IMR-90 (cell line): ENCODE data around the gene LRIT1. TPM values are rescaled to one million over a fixed set of nuclear protein-coding genes. Genes with fewer than 3 reads are reported as not detected.

Experiments
- ATAC-seq: fragments of 200-7000 bp; cut with Tn5 transposase; 2 replicates; pipeline ENCODE4 v1.9.1; 2020; ENCODE audit warnings: low read depth, mild to moderate bottlenecking, moderate library complexity
- BruUV-seq: library from RNA; stranded (reverse); fragments of 400-500 nt; replicated peaks from 2 replicates; lab custom pipeline; 2021; lab: Mats Ljungman, UMichigan
- CTCF ChIA-PET: fragments of 300-600 bp; formaldehyde crosslinking; extraction: SDS; loops from one replicate; lab custom pipeline; 2021; ENCODE audit warnings: antibody characterized with exemption; lab: Yijun Ruan, JAX
- POLR2A ChIA-PET: fragments of 300-600 bp; sonication (Branson Sonifier 250); formaldehyde crosslinking; loops from one replicate; lab custom pipeline; 2022; ENCODE audit warnings: antibody characterized with exemption; ENCODE audit not compliant: unreplicated experiment; lab: Charles Lee
- DNase-seq: peaks from one replicate; pipeline ENCODE4 v3.0.0; 2013
- H2AFZ ChIP-seq: replicated peaks from 2 replicates; pipeline ENCODE3; 2013; ENCODE audit warnings: low read length, mild to moderate bottlenecking; ENCODE audit not compliant: poor library complexity
- H2AK5ac ChIP-seq: 2 replicates; pipeline ENCODE4 v1.6.1; 2013; ENCODE audit warnings: low read depth, low read length, inconsistent platforms
- H2AK9ac ChIP-seq: replicated peaks from 2 replicates; pipeline ENCODE3; 2013; ENCODE audit warnings: mild to moderate bottlenecking, low read depth, low read length, moderate library complexity; ENCODE audit not compliant: poor library complexity
- H2BK120ac ChIP-seq: 2 replicates; pipeline ENCODE4 v1.6.1; 2013; ENCODE audit warnings: low read depth, low read length, inconsistent platforms
- H2BK15ac ChIP-seq: 3 replicates; pipeline ENCODE4 v1.6.1; 2013; ENCODE audit warnings: low read depth, low read length, inconsistent platforms
- H2BK20ac ChIP-seq: 2 replicates; pipeline ENCODE4 v1.6.1; 2013; ENCODE audit warnings: low read depth, mild to moderate bottlenecking, inconsistent platforms, low read length, moderate library complexity
- H2BK5ac ChIP-seq: 2 replicates; pipeline ENCODE4 v1.6.1; 2013; ENCODE audit warnings: mild to moderate bottlenecking, low read depth, low read length, inconsistent platforms; ENCODE audit not compliant: poor library complexity, severe bottlenecking
- H3K14ac ChIP-seq: replicated peaks from 2 replicates; pipeline ENCODE4 v1.6.1; 2013; ENCODE audit warnings: low read depth, low read length, inconsistent platforms
- H3K18ac ChIP-seq: 2 replicates; pipeline ENCODE4 v1.6.1; 2013; ENCODE audit warnings: low read depth, low read length, control low read depth
- H3K23ac ChIP-seq: 2 replicates; pipeline ENCODE4 v1.6.1; 2013; ENCODE audit warnings: low read depth, low read length, inconsistent platforms
- H3K27ac ChIP-seq: 2 replicates; pipeline ENCODE4 v1.5.1; 2013; ENCODE audit warnings: mild to moderate bottlenecking, control low read depth, low read length; ENCODE audit not compliant: insufficient read depth
- H3K27me3 ChIP-seq: 2 replicates; pipeline ENCODE4 v1.6.1; 2013; ENCODE audit warnings: low read length; ENCODE audit not compliant: control insufficient read depth, insufficient read depth
- H3K36me3 ChIP-seq: 2 replicates; pipeline ENCODE4 v1.6.1; 2013; ENCODE audit warnings: low read length, mixed read lengths; ENCODE audit not compliant: control insufficient read depth, insufficient read depth
- H3K4ac ChIP-seq: 2 replicates; pipeline ENCODE4 v1.6.1; 2013; ENCODE audit warnings: low read depth, low read length, inconsistent platforms
- H3K4me1 ChIP-seq: 2 replicates; pipeline ENCODE4 v1.6.1; 2013; ENCODE audit warnings: low read length, mixed read lengths; ENCODE audit not compliant: control insufficient read depth, insufficient read depth
- H3K4me2 ChIP-seq: 2 replicates; pipeline ENCODE4 v1.6.1; 2013; ENCODE audit warnings: low read depth, mild to moderate bottlenecking, control low read depth, low read length, moderate library complexity
- H3K4me3 ChIP-seq: 2 replicates; pipeline ENCODE4 v1.5.1; 2013; ENCODE audit warnings: low read depth, mild to moderate bottlenecking, control low read depth, low read length, moderate library complexity; ENCODE audit not compliant: insufficient read depth
- H3K56ac ChIP-seq: 2 replicates; pipeline ENCODE4 v1.6.1; 2013; ENCODE audit warnings: low read length, inconsistent platforms; ENCODE audit not compliant: insufficient read depth; ENCODE audit errors: extremely low read depth
- H3K79me1 ChIP-seq, 2 experiments: 2 replicates each; pipeline ENCODE4 v1.6.1; 2013; ENCODE audit warnings: low read length in 2 of 2, inconsistent platforms in 1 of 2, low read depth in 1 of 2
- H3K9ac ChIP-seq: 2 replicates; pipeline ENCODE4 v1.6.1; 2013; ENCODE audit warnings: low read depth, low read length, control low read depth
- H3K9me1 ChIP-seq: 2 replicates; pipeline ENCODE4 v1.6.1; 2013; ENCODE audit warnings: low read length, inconsistent platforms; ENCODE audit not compliant: insufficient read depth
- H3K9me3 ChIP-seq: 2 replicates; pipeline ENCODE4 v1.6.1; 2013; ENCODE audit warnings: low read length; ENCODE audit not compliant: control insufficient read depth, insufficient read depth
- H4K20me1 ChIP-seq: 2 replicates; pipeline ENCODE4 v1.6.1; 2013; ENCODE audit warnings: low read length, inconsistent platforms; ENCODE audit not compliant: insufficient read depth
- H4K5ac ChIP-seq: 2 replicates; pipeline ENCODE4 v1.6.1; 2013; ENCODE audit warnings: mild to moderate bottlenecking, low read depth, low read length, control low read depth
- H4K8ac ChIP-seq, 2 experiments: 2 replicates each; pipeline ENCODE4 v1.6.1; 2013; ENCODE audit warnings: low read depth in 2 of 2, low read length in 2 of 2, control low read depth in 1 of 2, inconsistent platforms in 1 of 2
- H4K91ac ChIP-seq: 2 replicates; pipeline ENCODE4 v1.6.1; 2013; ENCODE audit warnings: low read depth, low read length, inconsistent platforms; ENCODE audit not compliant: insufficient read depth
- BHLHE40 ChIP-seq: fragments of 150-350 bp; IDR thresholded peaks from 2 replicates; pipeline ENCODE4 v1.6.1; 2016; ENCODE audit warnings: mild to moderate bottlenecking, low read depth, low read length
- CHD1 ChIP-seq: IDR thresholded peaks from 2 replicates; pipeline ENCODE4 v1.6.1; 2012; ENCODE audit warnings: low read depth, low read length, improper control_type of control experiment
- FOS ChIP-seq: fragments of 150-350 bp; IDR thresholded peaks from 2 replicates; pipeline ENCODE4 v1.6.1; 2016; ENCODE audit warnings: low read depth, low read length
- MAFK ChIP-seq: IDR thresholded peaks from 2 replicates; pipeline ENCODE4 v1.6.1; 2012; ENCODE audit warnings: low read depth, low read length, improper control_type of control experiment
- MAZ ChIP-seq: IDR thresholded peaks from 2 replicates; pipeline ENCODE4 v1.6.1; 2012; ENCODE audit warnings: low read depth, mild to moderate bottlenecking, low read length, improper control_type of control experiment, moderate library complexity, borderline replicate concordance
- MXI1 ChIP-seq: IDR thresholded peaks from 2 replicates; pipeline ENCODE4 v1.6.1; 2012; ENCODE audit warnings: low read depth, mild to moderate bottlenecking, low read length, moderate library complexity, borderline replicate concordance
- POLR2A ChIP-seq: IDR thresholded peaks from 2 replicates; pipeline ENCODE4 v1.6.1; 2012; ENCODE audit warnings: mild to moderate bottlenecking, low read depth, low read length
- RAD21 ChIP-seq: IDR thresholded peaks from 2 replicates; pipeline ENCODE4 v1.6.1; 2012; ENCODE audit warnings: low read length, improper control_type of control experiment
- RCOR1 ChIP-seq: IDR thresholded peaks from 2 replicates; pipeline ENCODE4 v1.6.1; 2012; ENCODE audit warnings: mild to moderate bottlenecking, low read length, improper control_type of control experiment; ENCODE audit not compliant: insufficient replicate concordance
- RFX5 ChIP-seq: IDR thresholded peaks from 2 replicates; pipeline ENCODE4 v1.8.0; 2012; ENCODE audit warnings: low read depth, mild to moderate bottlenecking, low read length, moderate library complexity
- SMC3 ChIP-seq: fragments of 150-350 bp; IDR thresholded peaks from 2 replicates; pipeline ENCODE4 v1.6.1; 2016; ENCODE audit warnings: low read depth, mild to moderate bottlenecking, antibody characterized with exemption, low read length, moderate library complexity
- WGBS, 2 experiments: methylation state at CpG; one replicate each; pipeline versions ENCODE4 v1.1.5 to v1.1.7; 2013; ENCODE audit warnings: missing lambda C conversion rate in 2 of 2; ENCODE audit not compliant: insufficient read length in 1 of 2; ENCODE audit errors: extremely low coverage in 2 of 2; 5-methylcytosine and 5-hydroxymethylcytosine counted together
- dilution Hi-C: fragments of 300-500 bp; cut with HindIII; formaldehyde crosslinking; loops from one replicate; pipeline ENCODE4 v1.14.3; 2018; ENCODE audit warnings: low sequenced_read_pairs; ENCODE audit not compliant: unreplicated experiment
- in situ Hi-C: fragments of 300-500 bp; cut with MboI; formaldehyde crosslinking; loops from 3 replicates; pipeline ENCODE4 v1.14.3; 2019; ENCODE audit warnings: low sequenced_read_pairs, inconsistent platforms, mixed read lengths
- intact Hi-C: fragments of 100-400 bp; cut with micrococcal nuclease; formaldehyde crosslinking; loops from 2 replicates; pipeline ENCODE4 v1.10.0; 2022
- polyA plus RNA-seq, 3 experiments: library from polyadenylated mRNA; depleted of rRNA; stranded (reverse); fragments of >200 nt; gene quantifications; 2 replicates each; pipeline ENCODE4 v1.2.3, GENCODE V29; 2012; ENCODE audit warnings: low replicate concordance in 1 of 3
- total RNA-seq: library from RNA; depleted of rRNA; stranded (reverse); fragments of >200 nt; gene quantifications from 2 replicates; pipeline ENCODE4 v1.2.3, GENCODE V29; 2012
- TF ChIP-seq, protein P1 (sequence below): fragments of 150-350 bp; IDR thresholded peaks from 2 replicates; pipeline ENCODE4 v1.6.1; 2016; ENCODE audit warnings: low read depth, mild to moderate bottlenecking, low read length, moderate library complexity, borderline replicate concordance
- TF ChIP-seq, protein P2 (sequence below): fragments of 150-350 bp; IDR thresholded peaks from 2 replicates; pipeline ENCODE4 v1.6.1; 2017; ENCODE audit warnings: mild to moderate bottlenecking, antibody characterized with exemption, low read length, low read depth

The LRIT1 gene
- total and polyA plus RNA-seq, 2 of the 4 experiments (the other 2 are of a cell fraction): not detected

DNA sequence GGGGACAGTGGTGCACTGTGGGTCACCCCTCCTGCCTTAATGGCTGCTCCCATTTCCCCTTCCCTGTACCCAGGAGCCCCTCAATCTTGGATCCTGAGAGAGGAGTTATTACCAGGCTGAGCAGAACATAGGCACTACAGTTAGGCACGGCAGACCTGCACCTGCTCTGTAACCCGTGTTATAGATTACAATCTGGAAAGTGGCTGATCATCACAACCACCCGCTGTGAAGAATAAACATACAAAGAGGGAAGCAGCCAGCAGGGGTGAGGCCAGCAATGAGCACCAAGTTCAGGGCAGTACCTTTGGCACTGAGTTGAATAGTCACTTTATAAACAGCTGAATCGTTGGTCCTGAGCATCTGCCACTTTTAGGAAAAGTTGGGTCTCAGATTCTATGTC, 45.3 kb downstream of the LRIT1 start:
- H3K36me3 ChIP-seq: no peaks in the 10 kb centered on the region
- H3K4me1 ChIP-seq: peaks cover 2% of the 10 kb centered on the region; the same call in 1 of the 2 replicates
- ATAC-seq (no peak), DNase-seq (no peak)
- H3K79me1 ChIP-seq: no peaks in the 10 kb centered on the region
- intact Hi-C loops: no loop called here
- no peak overlapping the region for H3K4ac ChIP-seq
- no peak overlapping the region for H2BK5ac ChIP-seq
- H3K14ac ChIP-seq: no peak overlapping the region
- no peaks in the 10 kb centered on the region for H3K9me1 ChIP-seq
- no peak overlapping the region for H2AK5ac ChIP-seq
- no peak overlapping the region for H4K91ac ChIP-seq
- no peak overlapping the region for H3K56ac ChIP-seq
- no peak overlapping the region for H4K8ac ChIP-seq
- no peaks in the 10 kb centered on the region for H3K9me3 ChIP-seq
- H2BK15ac ChIP-seq: no peak overlapping the region
- ChIA-PET CTCF (no interaction called here), POLR2A (no interaction called here)
- dilution Hi-C loops: no loop called here
- no peak overlapping the region for H3K4me2 ChIP-seq
- BruUV-seq: no TSS peak
- H2AK9ac ChIP-seq: no peak overlapping the region
- peaks cover 53% of the 10 kb centered on the region for H3K27me3 ChIP-seq
- TF ChIP-seq MAZ: no peak
- TF ChIP-seq CHD1: no peak
- TF ChIP-seq, protein P1, sequence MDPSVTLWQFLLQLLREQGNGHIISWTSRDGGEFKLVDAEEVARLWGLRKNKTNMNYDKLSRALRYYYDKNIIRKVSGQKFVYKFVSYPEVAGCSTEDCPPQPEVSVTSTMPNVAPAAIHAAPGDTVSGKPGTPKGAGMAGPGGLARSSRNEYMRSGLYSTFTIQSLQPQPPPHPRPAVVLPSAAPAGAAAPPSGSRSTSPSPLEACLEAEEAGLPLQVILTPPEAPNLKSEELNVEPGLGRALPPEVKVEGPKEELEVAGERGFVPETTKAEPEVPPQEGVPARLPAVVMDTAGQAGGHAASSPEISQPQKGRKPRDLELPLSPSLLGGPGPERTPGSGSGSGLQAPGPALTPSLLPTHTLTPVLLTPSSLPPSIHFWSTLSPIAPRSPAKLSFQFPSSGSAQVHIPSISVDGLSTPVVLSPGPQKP: no peak
- TF ChIP-seq MXI1: no peak
- no peak for TF ChIP-seq FOS
- TF ChIP-seq POLR2A: no peak
- TF ChIP-seq, protein P2, sequence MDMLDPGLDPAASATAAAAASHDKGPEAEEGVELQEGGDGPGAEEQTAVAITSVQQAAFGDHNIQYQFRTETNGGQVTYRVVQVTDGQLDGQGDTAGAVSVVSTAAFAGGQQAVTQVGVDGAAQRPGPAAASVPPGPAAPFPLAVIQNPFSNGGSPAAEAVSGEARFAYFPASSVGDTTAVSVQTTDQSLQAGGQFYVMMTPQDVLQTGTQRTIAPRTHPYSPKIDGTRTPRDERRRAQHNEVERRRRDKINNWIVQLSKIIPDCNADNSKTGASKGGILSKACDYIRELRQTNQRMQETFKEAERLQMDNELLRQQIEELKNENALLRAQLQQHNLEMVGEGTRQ: no peak
- TF ChIP-seq RCOR1: no peak
- no peak for TF ChIP-seq BHLHE40
- TF ChIP-seq MAFK: no peak
- TF ChIP-seq RAD21: no peak
- no peak for TF ChIP-seq RFX5
- no peak for TF ChIP-seq SMC3
- in situ Hi-C loops: no loop called here
- H3K23ac ChIP-seq: no peak overlapping the region
- H3K27ac ChIP-seq: no peak overlapping the region
- no peak overlapping the region for H3K4me3 ChIP-seq
- no peak overlapping the region for H3K9ac ChIP-seq
- H2BK20ac ChIP-seq: no peak overlapping the region
- H2AFZ ChIP-seq: no peak overlapping the region
- H3K18ac ChIP-seq: no peak overlapping the region
- H4K20me1 ChIP-seq: no peaks in the 10 kb centered on the region
- WGBS, 2 experiments: no CpG with 5 or more reads among the region's 4 CpGs
- H4K5ac ChIP-seq: no peak overlapping the region
- H2BK120ac ChIP-seq: no peak overlapping the region
